Stimulated activated CD4-positive, alpha-beta T cell treated with anti-CD3 and anti-CD28 coated beads, Interleukin-1b, Interleukin-23, amount 100 ng/mL, for 24 hours (primary cell): ENCODE data around the gene GPATCH8.
A peak's percentile ranks its signal among the peaks of the same experiment; 100 is the strongest.
"Not testable (repeated sequence)": the region's sequence is repeated elsewhere in the genome, so short reads cannot be mapped to it uniquely, and the experiment has no call there.

Source experiments
- DNase-seq, 4 experiments: peaks; one replicate each; pipeline ENCODE4 v3.0.0-alpha.2; 2020; ENCODE audit warnings: low read depth in 4 of 4, low spot score in 1 of 4

The GPATCH8 gene

GRCh38 chr17:44527954-44528353 is 24.7 kb upstream of the GPATCH8 start:
- DNase-seq, result no peak

GRCh38 chr17:44527102-44527501 is 23.9 kb upstream of the GPATCH8 start:
- DNase-seq, result no peak

- DNase-seq, result no peak
Observed at GRCh38 chr17:44523672-44523972, 20.4 kb upstream of the GPATCH8 start.

GRCh38 chr17:44522883-44523671 is 19.9 kb upstream of the GPATCH8 start:
- peak in 3 of 4 experiments; percentile 28 to 59 (median 28) for DNase-seq

- no peak for DNase-seq
Observed at GRCh38 chr17:44518032-44518431, 14.8 kb upstream of the GPATCH8 start.

- DNase-seq, result not testable (repeated sequence)
Observed at GRCh38 chr17:44511241-44512134, 8.3 kb upstream of the GPATCH8 start.

GRCh38 chr17:44506939-44507604 is 3.9 kb upstream of the GPATCH8 start:
- DNase-seq, result not testable (repeated sequence)

GRCh38 chr17:44502598-44503146 is 534 bp downstream of the GPATCH8 start:
- peak in 3 of 4 experiments; percentile 11 to 23 (median 19) for DNase-seq

GRCh38 chr17:44501866-44502375 is 1.3 kb downstream of the GPATCH8 start:
- DNase-seq, result no peak

GRCh38 chr17:44499722-44500121 is 3.5 kb downstream of the GPATCH8 start:
- no peak for DNase-seq

GRCh38 chr17:44496815-44497214 is 6.4 kb downstream of the GPATCH8 start:
- DNase-seq, result no peak

GRCh38 chr17:44493339-44493738 is 9.9 kb downstream of the GPATCH8 start:
- no peak for DNase-seq

- no peak for DNase-seq
Observed at GRCh38 chr17:44492706-44493272, 10.4 kb downstream of the GPATCH8 start.

GRCh38 chr17:44489581-44489980 is 13.6 kb downstream of the GPATCH8 start:
- no peak for DNase-seq

- DNase-seq, result no peak
Observed at GRCh38 chr17:44487170-44487569, 16.0 kb downstream of the GPATCH8 start.

- DNase-seq, result no peak
Observed at GRCh38 chr17:44473367-44473766, 29.8 kb downstream of the GPATCH8 start.

- no peak for DNase-seq
Observed at GRCh38 chr17:44469676-44470075, 33.5 kb downstream of the GPATCH8 start.

- no peak for DNase-seq
Observed at GRCh38 chr17:44467108-44467507, 36.1 kb downstream of the GPATCH8 start.

- DNase-seq, result no peak
Observed at GRCh38 chr17:44466339-44466738, 36.9 kb downstream of the GPATCH8 start.

GRCh38 chr17:44465897-44466296 is 37.3 kb downstream of the GPATCH8 start:
- no peak for DNase-seq

- DNase-seq, result no peak
Observed at GRCh38 chr17:44465276-44465675, 37.9 kb downstream of the GPATCH8 start.
